ENCODE measurements around the gene CHAF1B. TPM values are rescaled to one million over a fixed set of nuclear protein-coding genes. Genes with fewer than 3 reads are reported as not detected.

The CHAF1B gene
- total and polyA plus RNA-seq, 2 of the 8 experiments (the other 6 are each of a cell fraction or from before 2014, with no cell fraction given) = 11.8 to 23.1 TPM

- Histone ChIP-seq H3K23me2 (ENCODE audit: low read depth, low read length) (no peaks in the 10 kb centered on the region), H3K4ac (replicated peaks; ENCODE audit: insufficient read length, low read depth, low read length) (no peak overlapping the region), H3K4me1 (replicated peaks in 1 of 4; ENCODE audit: control insufficient read depth in 3 of 4, insufficient read depth in 4 of 4, low read length in 3 of 4) (no peaks in the 10 kb centered on the region; a peak in 3 of 7 replicates), H4K91ac (replicated peaks; ENCODE audit: insufficient read length, low read length) (no peak overlapping the region), H3K9me3 (ENCODE audit: insufficient read depth in 2 of 2, low read depth in 1 of 2, low read length in 1 of 2) (no peaks in the 10 kb centered on the region), H3K4me2 (ENCODE audit: insufficient read depth in 1 of 2, low read depth in 2 of 2, low read length in 2 of 2) (no peak overlapping the region), H2BK120ac (replicated peaks; ENCODE audit: low read depth, low read length) (no peak overlapping the region), H2AK5ac (ENCODE audit: low read depth, low read length) (no peak overlapping the region), H4K8ac (ENCODE audit: extremely low read depth, insufficient read depth, low read length) (no peak overlapping the region), H3K79me1 (ENCODE audit: low read depth, low read length) (no peaks in the 10 kb centered on the region), H3K9ac (replicated peaks in 1 of 4; ENCODE audit: extremely low read depth in 1 of 4, low read depth in 3 of 4, low read length in 3 of 4) (no peak overlapping the region), H3K14ac (ENCODE audit: insufficient read length) (no peak overlapping the region), H3K18ac (ENCODE audit: extremely low read depth, low read length) (no peak overlapping the region), H3K27ac (ENCODE audit: low read depth, low read length) (no peak overlapping the region), H2BK15ac (ENCODE audit: low read length) (no peak overlapping the region), H4K5ac (ENCODE audit: insufficient read length, low read depth, low read length) (no peak overlapping the region), H3K36me3 (ENCODE audit: control insufficient read depth in 2 of 4, insufficient read depth in 4 of 4, low read length in 3 of 4) (no peaks in the 10 kb centered on the region), H4K20me1 (replicated peaks in 1 of 2; ENCODE audit: control insufficient read depth in 1 of 2, insufficient read depth in 2 of 2, low read length in 2 of 2) (no peaks in the 10 kb centered on the region), H3K4me3 (ENCODE audit: extremely low read depth in 1 of 4, insufficient read depth in 2 of 4, low read depth in 3 of 4, low read length in 4 of 4) (no peak overlapping the region), H2BK20ac (ENCODE audit: low read length) (no peak overlapping the region), H3K23ac (ENCODE audit: insufficient read length) (no peak overlapping the region), H2AFZ (ENCODE audit: low read length) (0 out of 2 replicates have a peak overlapping the region, but pooled peaks have one; percentile 12), H3K27me3 (replicated peaks in 1 of 4; ENCODE audit: control insufficient read depth in 3 of 4, extremely low read depth in 1 of 4, insufficient read depth in 3 of 4, low read length in 3 of 4) (no peaks in the 10 kb centered on the region), H2BK5ac (ENCODE audit: low read depth, low read length) (no peak overlapping the region), H3K56ac (replicated peaks; ENCODE audit: insufficient read length, low read depth, low read length) (no peak overlapping the region), H2BK12ac (ENCODE audit: low read depth, low read length) (no peak overlapping the region), H3K79me2 (ENCODE audit: control insufficient read depth in 1 of 2, insufficient read depth in 2 of 2, low read length in 2 of 2) (no peaks in the 10 kb centered on the region)
- ChIA-PET CTCF (ENCODE audit: partially characterized antibody) (interaction anchor here (0.6 to 3.8 kb wide), 10 partner anchors 8 to 425 kb away, joined by 3 to 19 read pairs (median 3); partner anchors contain the start of gene CLDN14), POLR2A (ENCODE audit: partially characterized antibody) (interaction anchor here (0.9 kb wide), 1 partner anchor 23 kb away, joined by 3 read pairs; no protein-coding TSS in a partner anchor)
- WGBS, 2 experiments (ENCODE audit: extremely low coverage in 1 of 2, insufficient coverage in 1 of 2, insufficient read length in 1 of 2, insufficient replicate concordance in 2 of 2, low coverage in 1 of 2, low lambda C conversion rate in 2 of 2, missing lambda C conversion rate in 1 of 2) = 73% methylated on average over 22 of the region's 22 CpGs; no CpG with 5 or more reads in 1 of the 2 experiments
- TF ChIP-seq E2F6 (IDR thresholded peaks at IDR 0.05) (0 out of 2 replicates have a peak, but pooled peaks have one; percentile 10), TBP (IDR thresholded peaks at IDR 0.05; ENCODE audit: low read depth, low read length) (peak; percentile 83), RAD21 (IDR thresholded peaks at IDR 0.05 in 1 of 2, conservative IDR thresholded peaks at IDR 0.05 in 1 of 2; ENCODE audit: low read depth in 2 of 2, low read length in 2 of 2) (0 out of 4 replicates have a peak, but pooled peaks of 1 of the 2 experiments have one; percentile 1), SIRT6 (IDR thresholded peaks at IDR 0.05; ENCODE audit: low read length) (no peak)
- TF ChIP-seq, protein P1, sequence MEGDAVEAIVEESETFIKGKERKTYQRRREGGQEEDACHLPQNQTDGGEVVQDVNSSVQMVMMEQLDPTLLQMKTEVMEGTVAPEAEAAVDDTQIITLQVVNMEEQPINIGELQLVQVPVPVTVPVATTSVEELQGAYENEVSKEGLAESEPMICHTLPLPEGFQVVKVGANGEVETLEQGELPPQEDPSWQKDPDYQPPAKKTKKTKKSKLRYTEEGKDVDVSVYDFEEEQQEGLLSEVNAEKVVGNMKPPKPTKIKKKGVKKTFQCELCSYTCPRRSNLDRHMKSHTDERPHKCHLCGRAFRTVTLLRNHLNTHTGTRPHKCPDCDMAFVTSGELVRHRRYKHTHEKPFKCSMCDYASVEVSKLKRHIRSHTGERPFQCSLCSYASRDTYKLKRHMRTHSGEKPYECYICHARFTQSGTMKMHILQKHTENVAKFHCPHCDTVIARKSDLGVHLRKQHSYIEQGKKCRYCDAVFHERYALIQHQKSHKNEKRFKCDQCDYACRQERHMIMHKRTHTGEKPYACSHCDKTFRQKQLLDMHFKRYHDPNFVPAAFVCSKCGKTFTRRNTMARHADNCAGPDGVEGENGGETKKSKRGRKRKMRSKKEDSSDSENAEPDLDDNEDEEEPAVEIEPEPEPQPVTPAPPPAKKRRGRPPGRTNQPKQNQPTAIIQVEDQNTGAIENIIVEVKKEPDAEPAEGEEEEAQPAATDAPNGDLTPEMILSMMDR (IDR thresholded peaks at IDR 0.05; ENCODE audit: control extremely low read depth in 1 of 3, insufficient read depth in 1 of 3, low read depth in 1 of 3, low read length in 3 of 3) = peak in 1 of 3 experiments; percentile 6; a peak in 1 of 4 replicates
- no peak for FAIRE-seq
- peak in 1 of 2 experiments; percentile 54 for DNase-seq (ENCODE audit: low read depth in 1 of 2, low spot score in 2 of 2)
Observed at GRCh38 chr21:36429947-36430546, 44.9 kb downstream of the CHAF1B start.

All from H1 (cell line).